OCI-LY7 (cell line): ENCODE data around the gene YARS1. TPM values are rescaled to one million over a fixed set of nuclear protein-coding genes. Genes with fewer than 3 reads are reported as not detected.
A peak's percentile ranks its signal among the peaks of the same experiment; 100 is the strongest.

Source experiments
- BruUV-seq: library from RNA; stranded (reverse); fragments of 400-500 nt; replicated peaks from 2 replicates; lab custom pipeline; 2021; lab: Mats Ljungman, UMichigan
- CTCF ChIA-PET: fragments of 300-600 bp; sonication (Branson Sonifier 250); formaldehyde crosslinking; loops from one replicate; lab custom pipeline; 2022; ENCODE audit warnings: antibody characterized with exemption; ENCODE audit not compliant: unreplicated experiment; lab: Charles Lee
- POLR2A ChIA-PET: fragments of 300-600 bp; sonication (Branson Sonifier 250); formaldehyde crosslinking; loops from one replicate; lab custom pipeline; 2022; ENCODE audit warnings: antibody characterized with exemption; lab: Charles Lee
- DNase-seq: peaks from one replicate; pipeline ENCODE4 v3.0.0-alpha.2; 2015; ENCODE audit warnings: low spot score
- H2AFZ ChIP-seq: fragments of 200-600 bp; sonication (generic), shearing (Covaris generic); 2 replicates; pipeline ENCODE4 v1.6.1; 2014; ENCODE audit warnings: mild to moderate bottlenecking, antibody characterized with exemption, low read length, moderate library complexity
- H3K27ac ChIP-seq: fragments of 200-600 bp; sonication (generic); 2 replicates; pipeline ENCODE4 v1.5.1; 2014; ENCODE audit warnings: mixed run types, low read depth, mild to moderate bottlenecking, moderate library complexity, low read length, inconsistent platforms; ENCODE audit not compliant: poor library complexity, severe bottlenecking
- H3K36me3 ChIP-seq: fragments of 200-600 bp; sonication (generic); 2 replicates; pipeline ENCODE4 v1.6.1; 2014; ENCODE audit warnings: mild to moderate bottlenecking, antibody characterized with exemption, low read length, moderate library complexity, mixed read lengths; ENCODE audit not compliant: insufficient read depth
- H3K4me1 ChIP-seq: fragments of 200-600 bp; sonication (generic); 2 replicates; pipeline ENCODE4 v1.5.1; 2014; ENCODE audit warnings: mild to moderate bottlenecking, low read length; ENCODE audit not compliant: insufficient read depth, poor library complexity, severe bottlenecking
- H3K4me2 ChIP-seq: fragments of 200-600 bp; sonication (generic); 2 replicates; pipeline ENCODE4 v1.6.1; 2014; ENCODE audit warnings: mild to moderate bottlenecking, low read length
- H3K4me3 ChIP-seq: fragments of 200-600 bp; sonication (generic); 2 replicates; pipeline ENCODE4 v1.5.1; 2014; ENCODE audit warnings: mild to moderate bottlenecking, low read depth, low read length; ENCODE audit not compliant: poor library complexity, severe bottlenecking
- H3K79me2 ChIP-seq: fragments of 200-600 bp; sonication (generic); 2 replicates; pipeline ENCODE4 v1.6.1; 2016; ENCODE audit warnings: low read depth, mild to moderate bottlenecking, low read length, moderate library complexity, mixed read lengths; ENCODE audit not compliant: insufficient read depth
- H3K9me2 ChIP-seq: fragments of 200-600 bp; sonication (generic); 2 replicates; pipeline ENCODE4 v1.6.1; 2016; ENCODE audit warnings: mild to moderate bottlenecking, low read length, mixed read lengths; ENCODE audit not compliant: insufficient read depth
- H3K9me3 ChIP-seq: fragments of 200-600 bp; sonication (generic); 2 replicates; pipeline ENCODE4 v1.6.1; 2014; ENCODE audit warnings: mild to moderate bottlenecking, mixed run types, low read length, mixed read lengths
- H4K20me1 ChIP-seq: fragments of 200-600 bp; sonication (generic); 2 replicates; pipeline ENCODE4 v1.6.1; 2014; ENCODE audit warnings: mild to moderate bottlenecking, antibody characterized with exemption, low read length, moderate library complexity, mixed read lengths; ENCODE audit not compliant: insufficient read depth
- EZH2phosphoT487 ChIP-seq: fragments of 200-600 bp; sonication (generic); IDR thresholded peaks from 2 replicates; pipeline ENCODE4 v1.6.1; 2018; ENCODE audit warnings: low read depth, borderline replicate concordance, mild to moderate bottlenecking, mixed run types, antibody characterized with exemption, low read length, moderate library complexity, mixed read lengths
- intact Hi-C: fragments of 100-400 bp; cut with micrococcal nuclease; formaldehyde crosslinking; loops from one replicate; pipeline ENCODE4 v1.10.0; 2022; ENCODE audit not compliant: unreplicated experiment
- total RNA-seq, 2 experiments: library from RNA; depleted of rRNA in 1 of 2; stranded (reverse); fragments of >200 nt in 1 of 2; shearing (Covaris generic) in 1 of 2; gene quantifications; 2 replicates each; pipeline ENCODE4 v1.2.3, GENCODE V29; 2014 to 2022
- TF ChIP-seq, protein P1 (sequence below): fragments of 200-600 bp; sonication (generic); conservative IDR thresholded peaks from 2 replicates; pipeline ENCODE4 v1.5.1; 2014; ENCODE audit warnings: mild to moderate bottlenecking, antibody characterized with exemption, low read length, moderate library complexity, mixed read lengths

The YARS1 gene
- total RNA-seq, 2 experiments from 2014 or later: 276 to 321 TPM

DNA sequence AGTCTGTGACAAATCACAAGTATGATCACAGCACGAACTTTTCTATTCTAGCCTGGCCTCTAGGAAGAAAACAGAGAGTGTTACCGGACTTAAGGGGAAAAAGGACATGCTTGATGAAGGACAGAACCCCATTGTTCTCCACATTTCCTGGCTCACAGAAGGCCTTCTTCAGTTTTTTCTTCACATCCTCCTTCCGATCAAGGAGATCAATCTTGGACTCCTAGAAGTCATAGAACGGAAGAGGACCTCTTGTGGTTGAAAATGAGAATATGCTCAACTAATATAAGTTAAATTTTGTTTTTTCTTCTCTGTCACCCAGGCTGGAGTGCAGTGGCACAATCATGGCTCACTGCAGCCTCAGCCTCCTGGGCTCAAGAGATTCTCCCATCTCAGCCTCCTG is 30.3 kb downstream of the YARS1 start:
- Histone ChIP-seq H3K79me2 (peaks cover 3% of the 10 kb centered on the region; the same call in 1 of the 2 replicates), H3K4me3 (no peak overlapping the region), H3K4me2 (no peak overlapping the region), H3K27ac (no peak overlapping the region), H4K20me1 (no peaks in the 10 kb centered on the region), H3K9me3 (no peaks in the 10 kb centered on the region), H2AFZ (no peak overlapping the region), H3K9me2 (no peaks in the 10 kb centered on the region), H3K36me3 (peaks cover 96% of the 10 kb centered on the region), H3K4me1 (no peaks in the 10 kb centered on the region)
- BruUV-seq: no TSS peak
- TF ChIP-seq, protein P1, sequence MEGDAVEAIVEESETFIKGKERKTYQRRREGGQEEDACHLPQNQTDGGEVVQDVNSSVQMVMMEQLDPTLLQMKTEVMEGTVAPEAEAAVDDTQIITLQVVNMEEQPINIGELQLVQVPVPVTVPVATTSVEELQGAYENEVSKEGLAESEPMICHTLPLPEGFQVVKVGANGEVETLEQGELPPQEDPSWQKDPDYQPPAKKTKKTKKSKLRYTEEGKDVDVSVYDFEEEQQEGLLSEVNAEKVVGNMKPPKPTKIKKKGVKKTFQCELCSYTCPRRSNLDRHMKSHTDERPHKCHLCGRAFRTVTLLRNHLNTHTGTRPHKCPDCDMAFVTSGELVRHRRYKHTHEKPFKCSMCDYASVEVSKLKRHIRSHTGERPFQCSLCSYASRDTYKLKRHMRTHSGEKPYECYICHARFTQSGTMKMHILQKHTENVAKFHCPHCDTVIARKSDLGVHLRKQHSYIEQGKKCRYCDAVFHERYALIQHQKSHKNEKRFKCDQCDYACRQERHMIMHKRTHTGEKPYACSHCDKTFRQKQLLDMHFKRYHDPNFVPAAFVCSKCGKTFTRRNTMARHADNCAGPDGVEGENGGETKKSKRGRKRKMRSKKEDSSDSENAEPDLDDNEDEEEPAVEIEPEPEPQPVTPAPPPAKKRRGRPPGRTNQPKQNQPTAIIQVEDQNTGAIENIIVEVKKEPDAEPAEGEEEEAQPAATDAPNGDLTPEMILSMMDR: peak; percentile 63
- TF ChIP-seq EZH2phosphoT487: no peak
- peak; percentile 25 for DNase-seq
- ChIA-PET POLR2A (no interaction called here), CTCF (no interaction called here)
- intact Hi-C loops: no loop called here

DNA sequence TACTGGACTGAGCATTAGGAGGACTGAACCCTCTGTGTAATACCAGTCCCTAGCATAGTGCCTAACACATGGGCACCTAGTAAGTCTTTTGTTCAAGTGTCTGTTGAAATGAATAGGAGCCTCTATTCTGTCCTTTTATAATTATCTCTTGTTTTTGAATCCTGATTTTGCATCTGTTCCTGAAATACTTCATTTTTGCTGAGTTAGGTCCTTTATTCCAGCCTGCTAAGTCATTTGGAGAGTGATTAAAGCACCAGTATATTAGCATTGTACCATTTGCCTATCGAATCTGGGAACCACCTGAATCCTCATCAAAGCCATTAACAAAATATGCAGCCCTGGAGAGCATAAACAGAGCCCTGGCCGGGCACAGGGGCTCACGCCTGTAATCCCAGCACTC is 32.3 kb downstream of the YARS1 start:
- Histone ChIP-seq H3K79me2 (peaks cover 3% of the 10 kb centered on the region; the same call in 1 of the 2 replicates), H3K27ac (no peak overlapping the region), H3K4me3 (no peak overlapping the region), H4K20me1 (no peaks in the 10 kb centered on the region), H3K9me3 (no peaks in the 10 kb centered on the region), H3K9me2 (no peaks in the 10 kb centered on the region), H3K4me1 (no peaks in the 10 kb centered on the region), H3K36me3 (peaks cover 98% of the 10 kb centered on the region), H2AFZ (no peak overlapping the region), H3K4me2 (no peak overlapping the region)
- TF ChIP-seq EZH2phosphoT487: no peak
- TF ChIP-seq, protein P1: no peak
- DNase-seq: no peak
- TSS peak; percentile 29 for BruUV-seq
- POLR2A ChIA-PET: no interaction called here
- intact Hi-C loops: no loop called here
- CTCF ChIA-PET: no interaction called here

GRCh38 chr1:32783851-32784250 is 33.3 kb downstream of the YARS1 start:
- H4K20me1 ChIP-seq: no peaks in the 10 kb centered on the region
- H3K4me2 ChIP-seq: no peak overlapping the region
- no peak overlapping the region for H3K4me3 ChIP-seq
- no TSS peak for BruUV-seq
- H3K4me1 ChIP-seq: no peaks in the 10 kb centered on the region
- no peaks in the 10 kb centered on the region for H3K9me3 ChIP-seq
- H3K9me2 ChIP-seq: no peaks in the 10 kb centered on the region
- ChIA-PET POLR2A (interaction anchor here (0.7 to 1.0 kb wide), 2 partner anchors 11 to 313 kb away, joined by 3 to 4 read pairs; no protein-coding TSS in a partner anchor), CTCF (no interaction called here)
- no peak for TF ChIP-seq EZH2phosphoT487
- TF ChIP-seq, protein P1: no peak
- H3K27ac ChIP-seq: no peak overlapping the region
- intact Hi-C loops: no loop called here
- H3K79me2 ChIP-seq: peaks cover 3% of the 10 kb centered on the region; the same call in 1 of the 2 replicates
- H2AFZ ChIP-seq: no peak overlapping the region
- DNase-seq: no peak
- H3K36me3 ChIP-seq: peaks cover 98% of the 10 kb centered on the region
